DOHH2 (cell line): ENCODE data around the gene MGLL.

ENCODE experiments used
- H3F3A ChIP-seq: fragments of 200-600 bp; sonication (generic), shearing (Covaris generic); 2 replicates; pipeline ENCODE4 v1.6.0; 2016; ENCODE audit warnings: antibody characterized with exemption, mild to moderate bottlenecking; ENCODE audit not compliant: control insufficient read depth, insufficient read depth
- H3K27ac ChIP-seq: fragments of 200-600 bp; sonication (generic); 2 replicates; pipeline ENCODE4 v1.5.1; 2014; ENCODE audit warnings: low read depth, mild to moderate bottlenecking, low read length, moderate library complexity
- H3K27me3 ChIP-seq: fragments of 200-600 bp; sonication (generic); 2 replicates; pipeline ENCODE4 v1.6.1; 2014; ENCODE audit warnings: mild to moderate bottlenecking, low read length, mixed read lengths; ENCODE audit not compliant: control insufficient read depth
- H3K36me3 ChIP-seq: fragments of 200-600 bp; sonication (generic); 2 replicates; pipeline ENCODE4 v1.6.1; 2014; ENCODE audit warnings: mild to moderate bottlenecking, low read length, moderate library complexity, mixed read lengths; ENCODE audit not compliant: control insufficient read depth
- H3K4me1 ChIP-seq: fragments of 200-600 bp; sonication (generic); 2 replicates; pipeline ENCODE4 v1.6.1; 2014; ENCODE audit warnings: mild to moderate bottlenecking, low read length, mixed read lengths; ENCODE audit not compliant: control insufficient read depth
- H3K4me2 ChIP-seq: fragments of 200-600 bp; sonication (generic); 2 replicates; pipeline ENCODE4 v1.6.0; 2014; ENCODE audit warnings: mild to moderate bottlenecking, low read length, moderate library complexity
- H3K4me3 ChIP-seq: fragments of 200-600 bp; sonication (generic); 2 replicates; pipeline ENCODE4 v1.5.1; 2014; ENCODE audit warnings: mild to moderate bottlenecking, low read length, mixed read lengths
- H3K79me2 ChIP-seq: fragments of 200-600 bp; sonication (generic); 2 replicates; pipeline ENCODE4 v1.6.1; 2014; ENCODE audit warnings: mild to moderate bottlenecking, low read length, mixed read lengths; ENCODE audit not compliant: control insufficient read depth
- H3K9me2 ChIP-seq: fragments of 200-600 bp; sonication (generic); replicated peaks from 2 replicates; pipeline ENCODE4 v1.6.1; 2014; ENCODE audit warnings: mild to moderate bottlenecking, low read length, mixed read lengths; ENCODE audit not compliant: control insufficient read depth
- H3K9me3 ChIP-seq: fragments of 200-600 bp; sonication (generic); 2 replicates; pipeline ENCODE4 v1.6.1; 2014; ENCODE audit warnings: antibody characterized with exemption, low read length, mixed read lengths; ENCODE audit not compliant: control insufficient read depth, insufficient read depth
- H4K20me1 ChIP-seq: fragments of 200-600 bp; sonication (generic); 2 replicates; pipeline ENCODE4 v1.6.0; 2014; ENCODE audit warnings: low read depth, mild to moderate bottlenecking, antibody characterized with exemption, low read length, moderate library complexity; ENCODE audit not compliant: control insufficient read depth, insufficient read depth
- EZH2phosphoT487 ChIP-seq: fragments of 200-600 bp; sonication (generic); IDR thresholded peaks from 2 replicates; pipeline ENCODE4 v1.6.1; 2017; ENCODE audit warnings: borderline replicate concordance, mild to moderate bottlenecking, antibody characterized with exemption, low read length, moderate library complexity, mixed read lengths
- TF ChIP-seq, protein P1 (sequence below): fragments of 200-600 bp; sonication (generic); IDR thresholded peaks from one replicate; pipeline ENCODE4 v1.5.1; 2014; ENCODE audit warnings: antibody characterized with exemption, mild to moderate bottlenecking, low read depth, low read length; ENCODE audit not compliant: poor library complexity, severe bottlenecking

Gene MGLL

DNA sequence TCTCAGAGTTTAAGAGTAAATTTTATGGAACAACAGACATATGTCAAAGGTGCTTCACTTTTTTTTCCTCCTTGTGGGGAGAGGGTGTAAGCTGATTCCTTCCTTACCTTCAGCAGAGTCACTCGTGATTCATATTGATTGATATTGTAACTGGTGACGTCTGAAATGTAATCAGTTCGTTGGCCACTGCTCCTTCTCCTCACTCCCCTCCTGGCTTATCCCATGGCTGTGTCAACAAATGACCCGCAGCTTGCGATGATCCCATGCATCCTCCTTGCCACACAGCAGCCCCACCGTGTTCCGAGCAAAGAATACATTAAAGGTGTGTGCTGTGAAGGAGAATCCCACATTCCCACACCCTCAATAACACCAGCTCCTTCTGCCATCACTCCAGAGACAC is 7.3 kb downstream of the MGLL start:
- H3K4me3 ChIP-seq, result no peak overlapping the region
- peaks cover 11% of the 10 kb centered on the region for H3K27me3 ChIP-seq
- no peaks in the 10 kb centered on the region for H4K20me1 ChIP-seq
- H3K79me2 ChIP-seq, result no peaks in the 10 kb centered on the region
- H3K27ac ChIP-seq, result no peak overlapping the region
- H3K4me2 ChIP-seq, result no peak overlapping the region
- no peak for TF ChIP-seq EZH2phosphoT487
- TF ChIP-seq, protein P1, sequence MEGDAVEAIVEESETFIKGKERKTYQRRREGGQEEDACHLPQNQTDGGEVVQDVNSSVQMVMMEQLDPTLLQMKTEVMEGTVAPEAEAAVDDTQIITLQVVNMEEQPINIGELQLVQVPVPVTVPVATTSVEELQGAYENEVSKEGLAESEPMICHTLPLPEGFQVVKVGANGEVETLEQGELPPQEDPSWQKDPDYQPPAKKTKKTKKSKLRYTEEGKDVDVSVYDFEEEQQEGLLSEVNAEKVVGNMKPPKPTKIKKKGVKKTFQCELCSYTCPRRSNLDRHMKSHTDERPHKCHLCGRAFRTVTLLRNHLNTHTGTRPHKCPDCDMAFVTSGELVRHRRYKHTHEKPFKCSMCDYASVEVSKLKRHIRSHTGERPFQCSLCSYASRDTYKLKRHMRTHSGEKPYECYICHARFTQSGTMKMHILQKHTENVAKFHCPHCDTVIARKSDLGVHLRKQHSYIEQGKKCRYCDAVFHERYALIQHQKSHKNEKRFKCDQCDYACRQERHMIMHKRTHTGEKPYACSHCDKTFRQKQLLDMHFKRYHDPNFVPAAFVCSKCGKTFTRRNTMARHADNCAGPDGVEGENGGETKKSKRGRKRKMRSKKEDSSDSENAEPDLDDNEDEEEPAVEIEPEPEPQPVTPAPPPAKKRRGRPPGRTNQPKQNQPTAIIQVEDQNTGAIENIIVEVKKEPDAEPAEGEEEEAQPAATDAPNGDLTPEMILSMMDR, result no peak
- no peaks in the 10 kb centered on the region for H3K9me3 ChIP-seq
- no peaks in the 10 kb centered on the region for H3K9me2 ChIP-seq
- H3K4me1 ChIP-seq, result no peaks in the 10 kb centered on the region
- no peaks in the 10 kb centered on the region for H3F3A ChIP-seq
- H3K36me3 ChIP-seq, result no peaks in the 10 kb centered on the region

DNA sequence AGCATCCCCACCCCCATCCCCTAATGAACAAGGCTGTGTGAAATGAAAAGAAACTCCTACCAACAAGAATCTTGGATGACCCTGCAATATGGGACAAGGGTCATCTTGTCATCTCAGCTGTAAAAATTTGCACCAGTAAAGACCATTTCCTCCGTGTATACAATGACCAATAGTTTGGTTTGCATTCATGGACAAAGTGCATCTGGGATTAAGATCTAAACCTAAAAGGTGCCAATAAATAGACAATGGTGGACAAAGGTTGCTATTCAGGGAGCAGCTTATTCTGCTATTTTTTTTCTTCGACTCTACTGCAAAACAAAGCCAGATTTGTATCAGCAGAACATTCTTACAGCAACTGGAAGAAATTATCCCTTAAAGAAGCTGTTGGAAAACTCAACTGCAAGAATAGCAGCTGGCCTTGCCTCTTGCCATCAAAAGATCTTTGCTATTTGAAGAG is 8.0 kb downstream of the MGLL start:
- no peak overlapping the region for H3K4me2 ChIP-seq
- no peaks in the 10 kb centered on the region for H3K9me3 ChIP-seq
- H3K27me3 ChIP-seq, result peaks cover 8% of the 10 kb centered on the region; the same call in 1 of the 2 replicates
- no peak for TF ChIP-seq EZH2phosphoT487
- TF ChIP-seq, protein P1, result no peak
- no peaks in the 10 kb centered on the region for H3K79me2 ChIP-seq
- H3K4me3 ChIP-seq, result no peak overlapping the region
- H3K4me1 ChIP-seq, result no peaks in the 10 kb centered on the region
- H3K27ac ChIP-seq, result no peak overlapping the region
- H4K20me1 ChIP-seq, result no peaks in the 10 kb centered on the region
- no peaks in the 10 kb centered on the region for H3K36me3 ChIP-seq
- H3F3A ChIP-seq, result no peaks in the 10 kb centered on the region
- H3K9me2 ChIP-seq, result no peaks in the 10 kb centered on the region

DNA sequence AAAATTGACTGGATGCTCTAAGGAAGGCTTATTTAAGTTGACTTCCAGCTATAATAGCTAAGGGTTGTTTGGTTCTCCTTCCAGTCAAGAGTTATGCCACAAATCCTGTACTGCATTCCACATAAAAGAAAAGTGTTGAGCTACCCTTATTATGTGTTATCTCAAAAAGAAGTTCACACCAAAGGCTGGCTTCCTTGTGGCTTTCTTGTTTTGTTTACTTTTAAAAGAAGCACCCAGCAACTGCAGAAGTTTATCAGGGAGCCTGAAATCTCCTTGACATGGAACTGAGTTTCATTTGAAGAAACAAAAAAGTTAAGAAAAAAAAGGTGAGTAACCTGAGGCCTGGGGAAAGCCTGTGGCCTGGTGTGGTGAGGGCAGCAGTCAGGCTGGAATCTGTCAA is 10.2 kb downstream of the MGLL start:
- H3K4me2 ChIP-seq, result no peak overlapping the region
- no peak for TF ChIP-seq EZH2phosphoT487
- TF ChIP-seq, protein P1, result no peak
- no peaks in the 10 kb centered on the region for H3K9me3 ChIP-seq
- H3F3A ChIP-seq, result no peaks in the 10 kb centered on the region
- no peaks in the 10 kb centered on the region for H3K36me3 ChIP-seq
- H3K79me2 ChIP-seq, result no peaks in the 10 kb centered on the region
- H3K4me3 ChIP-seq, result no peak overlapping the region
- no peaks in the 10 kb centered on the region for H3K4me1 ChIP-seq
- no peaks in the 10 kb centered on the region for H4K20me1 ChIP-seq
- H3K27me3 ChIP-seq, result peaks cover 3% of the 10 kb centered on the region; the same call in 1 of the 2 replicates
- no peak overlapping the region for H3K27ac ChIP-seq
- no peaks in the 10 kb centered on the region for H3K9me2 ChIP-seq

DNA sequence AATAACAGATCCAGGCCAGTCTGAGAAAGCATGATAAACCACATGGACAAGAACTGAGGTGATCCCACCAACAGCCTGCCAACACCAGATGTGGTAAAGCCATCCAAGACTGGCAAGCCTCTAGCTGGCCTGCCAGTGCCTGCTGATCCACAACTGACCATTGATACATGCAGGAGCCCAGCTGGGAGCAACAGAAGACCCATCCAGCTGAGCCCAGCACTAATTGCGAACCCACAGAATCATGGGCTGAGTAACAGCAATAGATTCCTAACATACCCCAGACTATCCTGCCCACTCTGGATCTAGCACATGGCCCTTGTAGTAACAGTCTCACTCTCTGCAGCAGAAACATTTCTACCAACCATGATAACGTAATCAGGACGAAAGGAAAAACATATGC is 10.6 kb downstream of the MGLL start:
- Histone ChIP-seq H3K4me2 (no peak overlapping the region), H3K27me3 (peaks cover 3% of the 10 kb centered on the region; the same call in 1 of the 2 replicates), H3K36me3 (no peaks in the 10 kb centered on the region), H3K4me1 (no peaks in the 10 kb centered on the region), H3K27ac (no peak overlapping the region), H3F3A (no peaks in the 10 kb centered on the region), H4K20me1 (no peaks in the 10 kb centered on the region), H3K79me2 (no peaks in the 10 kb centered on the region), H3K4me3 (no peak overlapping the region), H3K9me2 (no peaks in the 10 kb centered on the region), H3K9me3 (no peaks in the 10 kb centered on the region)
- TF ChIP-seq, protein P1, result no peak
- TF ChIP-seq EZH2phosphoT487, result no peak
